T-helper 9 cell (primary cell): ENCODE results near the gene USF2.

Experiments used
- DNase-seq: peaks from one replicate; pipeline ENCODE4 v3.0.0-alpha.2; 2020

Gene USF2

GRCh38 chr19:35303357-35303915 lies 34.7 kb downstream of the USF2 start:
- DNase-seq, result no peak

- DNase-seq, result no peak
Measured at GRCh38 chr19:35304036-35304435, 35.3 kb downstream of the USF2 start.

GRCh38 chr19:35305181-35305580 lies 36.4 kb downstream of the USF2 start:
- DNase-seq, result no peak

- DNase-seq, result no peak
Measured at GRCh38 chr19:35306473-35307246, 37.9 kb downstream of the USF2 start.

- no peak for DNase-seq
Measured at GRCh38 chr19:35307931-35308330, 39.2 kb downstream of the USF2 start.

GRCh38 chr19:35308910-35309309 lies 40.1 kb downstream of the USF2 start:
- DNase-seq, result no peak

GRCh38 chr19:35309481-35310279 lies 40.9 kb downstream of the USF2 start:
- DNase-seq, result no peak

- DNase-seq, result no peak
Measured at GRCh38 chr19:35310331-35310730, 41.6 kb downstream of the USF2 start.

- no peak for DNase-seq
Measured at GRCh38 chr19:35310811-35311465, 42.2 kb downstream of the USF2 start.

GRCh38 chr19:35311901-35312665 lies 43.3 kb downstream of the USF2 start:
- DNase-seq, result no peak

GRCh38 chr19:35313587-35313986 lies 44.8 kb downstream of the USF2 start:
- no peak for DNase-seq

- no peak for DNase-seq
Measured at GRCh38 chr19:35314031-35314430, 45.3 kb downstream of the USF2 start.

GRCh38 chr19:35314858-35315470 lies 46.2 kb downstream of the USF2 start:
- no peak for DNase-seq

- no peak for DNase-seq
Measured at GRCh38 chr19:35315883-35316282, 47.1 kb downstream of the USF2 start.

- DNase-seq, result no peak
Measured at GRCh38 chr19:35316560-35316959, 47.8 kb downstream of the USF2 start.

- DNase-seq, result no peak
Measured at GRCh38 chr19:35317464-35318043, 48.8 kb downstream of the USF2 start.

- no peak for DNase-seq
Measured at GRCh38 chr19:35318679-35319448, 50.1 kb downstream of the USF2 start.

GRCh38 chr19:35320065-35320713 lies 51.4 kb downstream of the USF2 start:
- DNase-seq, result no peak

- no peak for DNase-seq
Measured at GRCh38 chr19:35321291-35321690, 52.5 kb downstream of the USF2 start.

GRCh38 chr19:35322014-35322413 lies 53.3 kb downstream of the USF2 start:
- DNase-seq, result no peak
